Common myeloid progenitor, CD34-positive (primary cell): ENCODE results near the gene TBC1D8.

Source experiments
- CTCF ChIA-PET: fragments of 350-600 bp; sonication (Branson Sonifier 250); formaldehyde crosslinking; loops from one replicate; lab custom pipeline; 2021; ENCODE audit warnings: antibody characterized with exemption; lab: Charles Lee
- POLR2A ChIA-PET: fragments of 350-600 bp; sonication (Branson Sonifier 250); formaldehyde crosslinking; loops from one replicate; lab custom pipeline; 2021; ENCODE audit warnings: antibody characterized with exemption; lab: Charles Lee
- DNase-seq, 3 donors: peaks; one replicate each; pipeline versions ENCODE4 v3.0.0 to v3.0.0-alpha.2; 2013
- H3K27ac ChIP-seq, 2 experiments: 1 replicate in 1 of 2; 2 replicates in 1 of 2; pipeline ENCODE4 v1.7.0; 2013; ENCODE audit warnings: inconsistent platforms in 2 of 2, low read length in 2 of 2, mild to moderate bottlenecking in 2 of 2, low read depth in 1 of 2, moderate library complexity in 1 of 2; ENCODE audit not compliant: severe bottlenecking in 2 of 2, insufficient read depth in 1 of 2, poor library complexity in 1 of 2
- H3K27me3 ChIP-seq, 5 experiments: replicated peaks in 2 of 5; 1 replicate in 3 of 5; 2 replicates in 2 of 5; pipeline versions ENCODE4 v1.6.1 to v1.7.0; 2013; ENCODE audit warnings: low read length in 4 of 5, mild to moderate bottlenecking in 2 of 5, moderate library complexity in 2 of 5, inconsistent platforms in 1 of 5; ENCODE audit not compliant: insufficient read depth in 5 of 5, control insufficient read depth in 4 of 5
- H3K36me3 ChIP-seq, 4 experiments: 1 replicate in 2 of 4; 2 replicates in 2 of 4; pipeline versions ENCODE4 v1.6.1 to v1.7.0; 2013; ENCODE audit warnings: low read length in 3 of 4, control low read depth in 1 of 4, mild to moderate bottlenecking in 1 of 4; ENCODE audit not compliant: control insufficient read depth in 4 of 4, insufficient read depth in 4 of 4
- H3K4me1 ChIP-seq, 4 experiments: 1 replicate in 3 of 4; 2 replicates in 1 of 4; pipeline versions ENCODE4 v1.6.1 to v1.7.1; 2013; ENCODE audit warnings: low read length in 3 of 4, mild to moderate bottlenecking in 3 of 4, control low read depth in 1 of 4, inconsistent platforms in 1 of 4, moderate library complexity in 1 of 4; ENCODE audit not compliant: control insufficient read depth in 4 of 4, insufficient read depth in 4 of 4; ENCODE audit errors: control extremely low read depth in 1 of 4
- H3K4me3 ChIP-seq, 7 experiments: 1 replicate in 4 of 7; 2 replicates in 3 of 7; pipeline versions ENCODE4 v1.5.1 to v1.7.0; 2013; ENCODE audit warnings: mild to moderate bottlenecking in 7 of 7, low read length in 6 of 7, moderate library complexity in 6 of 7, inconsistent platforms in 2 of 7, low read depth in 2 of 7, control low read depth in 1 of 7; ENCODE audit not compliant: insufficient read depth in 4 of 7, control insufficient read depth in 1 of 7; ENCODE audit errors: extremely low read depth in 1 of 7
- H3K9me3 ChIP-seq, 5 experiments: 1 replicate in 4 of 5; 2 replicates in 1 of 5; pipeline versions ENCODE4 v1.6.1 to v1.7.1; 2013; ENCODE audit warnings: low read length in 4 of 5, mild to moderate bottlenecking in 2 of 5, inconsistent platforms in 1 of 5, low read depth in 1 of 5, moderate library complexity in 1 of 5; ENCODE audit not compliant: control insufficient read depth in 4 of 5, insufficient read depth in 2 of 5; ENCODE audit errors: control extremely low read depth in 1 of 5
- WGBS: methylation state at CpG from one replicate; pipeline ENCODE4 v1.1.5; 2013; ENCODE audit not compliant: insufficient coverage; 5-methylcytosine and 5-hydroxymethylcytosine counted together

Gene TBC1D8

DNA sequence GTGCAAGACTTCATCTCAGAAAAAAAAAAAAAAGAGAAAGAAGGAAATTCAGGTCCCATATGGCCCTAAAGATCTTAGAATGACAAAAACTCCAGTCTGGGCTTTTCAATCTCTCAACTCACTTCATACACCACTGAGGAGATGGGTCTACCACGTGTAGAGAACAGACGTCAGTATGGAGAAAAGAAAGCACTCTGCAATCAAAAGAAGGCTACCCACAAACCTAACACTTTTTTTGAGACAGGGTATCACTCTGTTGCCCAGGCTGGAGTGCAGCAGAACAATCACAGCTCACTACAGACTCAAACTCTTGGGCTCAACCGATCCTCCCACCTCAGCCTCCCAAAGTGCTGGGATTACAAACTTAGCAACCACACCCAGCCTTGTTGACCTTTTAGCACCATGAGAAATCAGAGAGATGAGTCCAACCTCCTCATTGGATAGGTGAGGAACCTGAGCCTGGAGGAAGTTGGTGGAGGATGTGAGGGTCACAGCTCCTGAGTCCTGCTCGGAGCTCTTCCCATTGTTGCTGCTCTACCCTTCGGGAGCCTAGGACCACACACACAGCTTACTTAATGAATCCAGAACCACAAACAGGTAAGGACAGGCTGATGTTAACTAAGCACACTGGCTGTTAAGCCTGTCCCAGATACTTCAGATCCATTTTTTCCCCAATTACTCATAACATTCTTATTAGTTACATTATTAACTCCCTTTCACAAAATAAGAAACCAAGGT is 23.7 kb downstream of the TBC1D8 start:
- ChIA-PET POLR2A (no interaction called here), CTCF (interaction anchor here (0.9 kb wide), 1 partner anchor 42 kb away, joined by 4 read pairs; no protein-coding TSS in a partner anchor)
- Histone ChIP-seq H3K9me3 (no peaks in the 10 kb centered on the region), H3K4me1 (peaks cover 0 to 40% (median 11%) of the 10 kb centered on the region in 4 experiments), H3K27ac (no peak overlapping the region), H3K36me3 (no peaks in the 10 kb centered on the region), H3K27me3 (no peaks in the 10 kb centered on the region), H3K4me3 (no peak overlapping the region)
- DNase-seq: no peak
- 100% methylated on average over 3 of the region's 5 CpGs for WGBS

DNA sequence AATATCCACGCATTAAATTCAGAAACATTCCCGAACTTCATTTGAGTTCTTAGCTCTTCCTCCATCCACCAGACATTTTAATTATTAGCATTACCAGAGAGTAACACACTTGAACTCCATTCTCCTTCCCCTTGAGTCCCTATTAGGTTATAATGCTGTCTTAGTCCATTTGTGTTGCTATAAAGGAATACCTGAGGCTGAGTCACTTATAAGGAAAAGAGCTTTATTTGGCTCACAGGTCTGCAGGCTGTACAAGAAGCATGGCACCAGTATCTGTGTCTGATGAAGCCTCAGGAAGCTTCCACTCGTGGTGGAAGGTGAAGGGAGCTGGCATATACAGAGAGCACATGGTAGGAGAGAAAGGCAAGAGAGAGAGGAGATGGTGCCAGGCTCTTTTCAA is 25.4 kb downstream of the TBC1D8 start:
- POLR2A ChIA-PET: no interaction called here
- Histone ChIP-seq H3K36me3 (no peaks in the 10 kb centered on the region), H3K9me3 (no peaks in the 10 kb centered on the region), H3K4me1 (peaks cover 0 to 44% (median 11%) of the 10 kb centered on the region in 4 experiments), H3K27me3 (no peaks in the 10 kb centered on the region), H3K27ac (no peak overlapping the region), H3K4me3 (no peak overlapping the region)
- DNase-seq: no peak
- CTCF ChIA-PET: interaction anchor here (1.0 kb wide), 1 partner anchor 70 kb away, joined by 3 read pairs; no protein-coding TSS in a partner anchor
- WGBS: 83% methylated on average over 1 of the region's 3 CpGs

DNA sequence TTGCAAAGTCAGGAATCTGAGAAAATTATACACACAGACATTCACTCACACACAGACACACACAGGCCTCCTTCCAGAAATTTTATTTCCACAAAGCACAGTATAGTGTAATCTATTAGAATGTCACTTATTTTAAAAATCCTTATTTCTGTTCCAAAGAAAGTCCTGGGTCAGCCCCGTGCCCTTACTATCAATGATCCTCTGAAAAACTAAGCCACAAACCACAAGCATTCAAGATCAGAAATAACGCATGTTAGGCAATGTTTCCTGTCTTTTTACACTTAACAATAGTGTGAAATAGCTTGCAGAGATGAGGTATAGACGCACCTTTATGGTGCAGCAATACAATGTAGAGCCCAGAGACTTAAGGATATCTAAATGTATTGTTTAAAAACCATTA is 25.8 kb downstream of the TBC1D8 start:
- CTCF ChIA-PET: no interaction called here
- H3K27ac ChIP-seq: no peak overlapping the region
- no peak overlapping the region for H3K4me3 ChIP-seq
- POLR2A ChIA-PET: no interaction called here
- H3K4me1 ChIP-seq: peaks cover 0 to 48% (median 11%) of the 10 kb centered on the region in 4 experiments
- H3K27me3 ChIP-seq: no peaks in the 10 kb centered on the region
- DNase-seq: peak; percentile 15 to 51 (median 42)
- no peaks in the 10 kb centered on the region for H3K9me3 ChIP-seq
- H3K36me3 ChIP-seq: no peaks in the 10 kb centered on the region
- WGBS: 0% methylated on average over 1 of the region's 3 CpGs

DNA sequence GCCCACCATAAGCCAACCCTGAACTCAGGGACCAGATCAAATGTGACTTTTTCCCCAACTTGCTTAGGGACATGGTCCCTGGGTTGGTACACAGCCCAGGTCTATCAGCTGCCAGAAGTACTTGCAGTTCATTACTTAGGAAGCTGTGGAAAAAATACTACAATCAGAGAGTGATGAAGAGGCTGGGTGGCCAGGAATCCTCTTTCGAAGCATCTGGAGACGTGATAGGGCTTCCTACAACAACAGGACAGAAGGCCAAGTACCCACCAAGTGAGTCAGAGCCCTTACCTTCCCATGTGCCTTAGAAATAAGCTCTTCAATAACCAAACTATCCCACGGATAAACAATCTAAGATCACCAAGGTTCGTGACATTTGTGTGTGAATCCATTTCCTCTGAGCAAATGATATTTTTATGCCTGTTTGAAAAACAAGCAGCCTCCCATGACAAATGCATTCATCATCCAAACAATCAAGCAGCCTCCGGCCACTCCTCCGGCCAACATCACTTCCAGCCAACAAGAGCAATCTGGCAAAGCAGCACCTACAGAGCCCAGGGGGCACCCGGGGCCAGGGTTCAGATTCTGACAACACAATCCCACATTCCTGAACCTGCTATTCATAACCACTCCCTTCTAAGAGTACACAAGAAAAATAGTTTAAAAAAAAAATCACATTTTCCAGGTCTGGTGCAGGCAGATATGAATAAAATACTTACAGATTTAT is 26.4 kb downstream of the TBC1D8 start:
- Histone ChIP-seq H3K27me3 (no peaks in the 10 kb centered on the region), H3K4me3 (no peak overlapping the region), H3K4me1 (peaks cover 0 to 48% (median 11%) of the 10 kb centered on the region in 4 experiments), H3K27ac (no peak overlapping the region), H3K9me3 (no peaks in the 10 kb centered on the region), H3K36me3 (no peaks in the 10 kb centered on the region)
- 87% methylated on average over 7 of the region's 7 CpGs for WGBS
- ChIA-PET POLR2A (no interaction called here), CTCF (interaction anchor here (1.5 kb wide), 1 partner anchor 80 kb away, joined by 3 read pairs; no protein-coding TSS in a partner anchor)
- no peak for DNase-seq

DNA sequence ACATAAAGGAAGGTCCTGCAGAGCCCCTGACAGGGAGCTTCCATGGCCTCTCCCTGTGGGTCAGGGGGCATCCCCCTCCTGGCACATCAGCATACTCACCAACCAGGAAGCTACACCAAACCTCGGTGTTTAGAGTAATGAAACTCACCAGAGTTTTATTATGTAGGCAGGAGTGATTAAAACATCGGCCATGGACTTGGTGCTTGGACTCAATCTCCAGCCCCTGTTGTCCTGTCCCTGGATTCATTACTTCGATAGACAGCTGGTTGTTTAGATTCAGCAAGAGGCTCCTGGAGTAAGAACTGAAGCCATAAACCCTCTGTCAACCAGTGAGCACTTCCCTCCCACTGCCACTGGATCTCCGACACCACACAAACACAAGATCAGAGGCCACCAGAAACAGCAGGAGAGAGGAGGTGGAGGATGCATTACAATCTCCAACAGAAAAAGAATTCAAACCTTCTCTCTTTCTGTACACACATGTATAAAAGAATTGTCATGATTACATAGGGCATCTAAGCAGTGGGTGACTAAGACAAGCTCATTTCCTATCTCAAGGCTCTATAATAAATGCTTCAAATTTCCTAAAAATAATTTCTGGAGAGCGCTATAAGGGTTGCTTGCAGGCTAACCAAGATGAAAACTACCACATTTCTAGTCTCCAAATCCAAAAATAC is 27.2 kb downstream of the TBC1D8 start:
- DNase-seq: no peak
- Histone ChIP-seq H3K27me3 (no peaks in the 10 kb centered on the region), H3K4me3 (no peak overlapping the region), H3K27ac (no peak overlapping the region), H3K4me1 (peaks cover 0 to 54% (median 11%) of the 10 kb centered on the region in 4 experiments), H3K36me3 (no peaks in the 10 kb centered on the region), H3K9me3 (no peaks in the 10 kb centered on the region)
- 100% methylated on average over 3 of the region's 5 CpGs for WGBS
- POLR2A ChIA-PET: interaction anchor here (0.6 kb wide), 1 partner anchor 222 kb away, joined by 3 read pairs; no protein-coding TSS in a partner anchor
- CTCF ChIA-PET: interaction anchor here (0.6 to 1.5 kb wide), 2 partner anchors 61 to 79 kb away, joined by 3 to 4 read pairs; no protein-coding TSS in a partner anchor

DNA sequence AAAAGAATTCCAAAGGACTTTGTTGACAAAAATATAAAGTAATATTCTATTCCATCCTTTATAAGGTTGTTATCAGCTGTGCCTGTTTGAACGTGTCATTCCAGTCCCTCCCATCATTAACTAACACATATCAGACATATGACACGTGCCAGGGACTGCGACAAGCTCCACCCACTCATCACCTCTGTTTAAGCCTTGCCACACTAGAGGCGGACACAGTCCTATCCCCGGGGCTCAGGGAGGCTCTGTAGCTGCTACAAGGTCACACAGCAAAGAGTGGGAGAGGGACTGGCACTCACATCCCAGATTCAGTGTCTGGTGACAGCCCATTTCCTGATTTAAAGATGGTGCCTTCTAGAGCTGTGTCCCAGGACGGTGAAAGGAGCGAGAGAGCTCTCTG is 30.0 kb downstream of the TBC1D8 start:
- no peak for DNase-seq
- Histone ChIP-seq H3K27ac (no peak overlapping the region), H3K4me1 (peaks cover 0 to 65% (median 15%) of the 10 kb centered on the region in 4 experiments), H3K9me3 (no peaks in the 10 kb centered on the region), H3K27me3 (no peaks in the 10 kb centered on the region), H3K36me3 (no peaks in the 10 kb centered on the region), H3K4me3 (no peak overlapping the region)
- CTCF ChIA-PET: interaction anchor here (1.7 kb wide), 1 partner anchor 32 kb away, joined by 4 read pairs; no protein-coding TSS in a partner anchor
- POLR2A ChIA-PET: no interaction called here
- 92% methylated on average over 6 of the region's 7 CpGs for WGBS
